GM23248 (cell line): ENCODE results near the gene TPRG1.

Experiments used
- EZH2 ChIP-seq: fragments of 200-600 bp; sonication (generic); IDR thresholded peaks from 2 replicates; pipeline ENCODE4 v1.6.1; 2018; ENCODE audit warnings: antibody characterized with exemption, mild to moderate bottlenecking; ENCODE audit not compliant: insufficient read depth, poor library complexity, severe bottlenecking
- EZH2phosphoT487 ChIP-seq: fragments of 200-600 bp; sonication (generic); IDR thresholded peaks from 2 replicates; pipeline ENCODE4 v1.6.1; 2018; ENCODE audit warnings: antibody characterized with exemption, moderate library complexity, mild to moderate bottlenecking, low read depth; ENCODE audit not compliant: insufficient read depth

- TF ChIP-seq EZH2 (no peak), EZH2phosphoT487 (no peak)
These were observed 49.7 kb upstream of the TPRG1 start for GRCh38 chr3:189122110-189122509.
